GM06990 (cell line): Measurements from ENCODE around the gene C1orf210.

Experiments used
- DNase-seq: peaks from one replicate; pipeline ENCODE4 v3.0.0-alpha.2; 2011; ENCODE audit not compliant: insufficient read length; ENCODE audit errors: extremely low read depth
- H3K27me3 ChIP-seq: replicated peaks from 2 replicates; pipeline ENCODE4 v1.6.0; 2011; ENCODE audit warnings: low read length; ENCODE audit not compliant: control insufficient read depth, insufficient read depth
- H3K36me3 ChIP-seq: 2 replicates; pipeline ENCODE4 v1.5.1; 2011; ENCODE audit warnings: low read length; ENCODE audit not compliant: control insufficient read depth, insufficient read depth
- H3K4me3 ChIP-seq: replicated peaks from 2 replicates; pipeline ENCODE4 v1.5.1; 2011; ENCODE audit warnings: low read depth, mild to moderate bottlenecking, control low read depth, low read length
- CTCF ChIP-seq: IDR thresholded peaks from 2 replicates; pipeline ENCODE4 v1.5.1; 2011; ENCODE audit warnings: low read length, control low read depth, mild to moderate bottlenecking, inconsistent platforms; ENCODE audit not compliant: insufficient read depth, poor library complexity, severe bottlenecking

Gene C1orf210

DNA sequence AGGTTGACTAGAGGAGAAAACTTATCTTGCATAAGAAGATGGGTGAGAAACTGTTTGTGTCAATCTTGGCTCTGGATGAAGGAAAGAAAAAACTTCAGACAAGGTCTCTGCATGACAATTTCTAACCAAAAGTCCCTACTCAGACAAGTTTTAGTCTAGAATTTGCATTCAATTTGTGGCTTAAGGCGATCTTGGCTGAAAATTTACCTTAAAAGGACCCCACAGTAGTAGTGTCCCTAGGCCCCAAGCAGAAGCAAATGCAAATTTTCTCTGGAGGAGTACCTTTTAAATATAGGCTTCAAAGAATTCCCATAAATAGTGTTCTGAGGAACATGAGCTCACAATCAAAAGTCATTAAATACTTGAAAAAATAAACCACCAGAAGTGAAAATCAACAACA is 33.2 kb downstream of the C1orf210 start:
- Histone ChIP-seq H3K27me3 (no peaks in the 10 kb centered on the region), H3K4me3 (no peak overlapping the region), H3K36me3 (no peaks in the 10 kb centered on the region; the same call in 1 of the 2 replicates)
- TF ChIP-seq CTCF: no peak
- DNase-seq: no peak

DNA sequence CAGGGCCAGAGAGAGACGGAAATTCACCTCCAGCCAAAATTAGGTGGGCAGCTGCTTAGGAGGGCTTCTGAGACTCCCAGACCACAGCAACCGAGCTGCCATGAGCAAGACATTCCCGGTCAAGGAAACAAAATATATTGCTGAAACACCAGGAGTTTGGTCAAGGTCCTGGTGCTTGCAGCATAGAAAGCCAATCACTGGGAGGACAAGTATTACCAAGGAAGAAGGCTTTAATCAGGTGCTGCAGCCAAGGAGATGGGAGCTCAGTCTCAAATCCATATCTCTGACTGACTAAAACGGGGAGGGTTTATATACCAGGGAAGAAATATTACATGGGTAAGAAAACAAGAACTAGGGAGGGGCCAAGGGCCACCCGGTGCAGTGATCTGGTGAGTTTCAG is 34.4 kb downstream of the C1orf210 start:
- no peak for DNase-seq
- H3K27me3 ChIP-seq: no peaks in the 10 kb centered on the region
- no peaks in the 10 kb centered on the region; the same call in 1 of the 2 replicates for H3K36me3 ChIP-seq
- H3K4me3 ChIP-seq: no peak overlapping the region
- TF ChIP-seq CTCF: no peak

GRCh38 chr1:43250351-43250761 is 35.0 kb downstream of the C1orf210 start:
- no peak for DNase-seq
- Histone ChIP-seq H3K4me3 (no peak overlapping the region), H3K27me3 (no peaks in the 10 kb centered on the region), H3K36me3 (no peaks in the 10 kb centered on the region; the same call in 1 of the 2 replicates)
- no peak for TF ChIP-seq CTCF

GRCh38 chr1:43247256-43247921 is 38.0 kb downstream of the C1orf210 start:
- H3K27me3 ChIP-seq: no peaks in the 10 kb centered on the region
- DNase-seq: no peak
- H3K4me3 ChIP-seq: no peak overlapping the region
- H3K36me3 ChIP-seq: no peaks in the 10 kb centered on the region
- TF ChIP-seq CTCF: no peak

GRCh38 chr1:43246466-43247213 is 38.7 kb downstream of the C1orf210 start:
- Histone ChIP-seq H3K36me3 (no peaks in the 10 kb centered on the region), H3K27me3 (no peaks in the 10 kb centered on the region), H3K4me3 (no peak overlapping the region)
- no peak for TF ChIP-seq CTCF
- DNase-seq: no peak
